HG02973 (cell line): ENCODE results near the gene MAN2C1.
"Not testable (repeated sequence)": the region's sequence is repeated elsewhere in the genome, so short reads cannot be mapped to it uniquely, and the experiment has no call there.

Experiments
- ATAC-seq: cut with Tn5 transposase; IDR thresholded peaks from one replicate; pipeline ENCODE4 v1.9.1; 2021; ENCODE audit warnings: moderate library complexity; ENCODE audit not compliant: unreplicated experiment

Gene MAN2C1

DNA sequence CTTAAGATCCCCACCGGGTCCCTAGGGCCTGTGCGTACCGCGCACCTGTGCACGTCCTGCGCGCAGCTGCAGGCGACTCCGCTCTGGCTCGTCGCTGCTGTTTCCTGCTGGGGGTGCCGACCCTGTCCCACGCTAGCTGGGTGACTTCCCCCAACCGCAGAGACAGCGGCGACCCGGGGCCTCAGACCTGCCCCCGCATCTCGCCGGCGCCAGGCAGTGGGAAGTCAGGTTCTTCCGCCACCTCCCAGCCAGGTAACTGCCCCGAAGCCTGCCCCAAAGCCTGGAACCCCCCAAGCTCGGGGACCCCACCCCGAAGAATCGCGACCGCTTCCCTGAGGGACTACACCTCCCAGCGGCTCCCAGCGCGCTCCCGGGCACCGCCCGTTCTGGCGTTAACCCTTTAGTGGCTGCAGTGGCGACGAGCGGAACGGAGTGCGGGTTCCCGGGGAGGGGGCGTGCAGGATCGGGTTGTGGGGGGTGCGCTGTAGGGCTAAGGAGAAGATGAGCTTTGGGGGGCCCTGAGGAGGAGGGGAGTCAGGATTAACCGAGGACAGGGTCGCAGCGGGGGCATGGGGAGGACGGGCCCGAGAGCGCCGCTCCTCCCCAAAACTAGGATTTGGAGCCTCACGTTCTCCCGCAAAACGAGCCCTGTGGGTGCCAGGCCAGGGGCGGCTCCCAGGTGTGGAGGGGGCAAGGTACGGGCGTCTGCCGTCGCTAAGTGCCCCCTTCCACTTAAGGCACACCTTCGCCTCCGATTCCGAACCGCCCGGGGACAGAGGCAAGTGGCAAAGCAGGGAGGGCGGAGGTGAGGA, 21.0 kb downstream of the MAN2C1 start:
- peak; percentile 49 for ATAC-seq

DNA sequence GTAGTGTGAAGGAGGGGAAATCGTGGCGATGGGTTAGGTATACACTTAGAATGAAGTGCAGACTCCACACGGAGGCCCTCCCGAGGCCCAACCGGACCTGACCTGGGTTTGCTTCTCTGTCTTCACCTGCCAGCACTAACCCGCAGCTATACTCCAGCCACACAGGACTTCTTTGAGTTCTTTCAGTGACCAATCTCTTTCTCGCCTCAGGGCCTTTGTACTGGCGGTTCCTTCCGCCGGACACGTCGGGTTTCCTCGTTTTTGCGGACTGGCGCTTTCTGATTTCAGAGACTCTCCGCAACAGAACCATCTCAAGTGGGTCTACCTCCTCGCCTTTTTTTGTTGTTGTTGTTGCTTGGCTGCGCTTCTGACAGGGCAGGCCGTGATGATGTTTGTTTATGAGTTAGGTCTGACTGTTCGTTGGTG, 21.6 kb downstream of the MAN2C1 start, which contains the start of gene NEIL1:
Gene NEIL1 (plus strand): TSS at position 244 of the 426 bp plus-strand sequence. CDS start 1,867 bp downstream, outside the sequence.
- ATAC-seq: no peak

DNA sequence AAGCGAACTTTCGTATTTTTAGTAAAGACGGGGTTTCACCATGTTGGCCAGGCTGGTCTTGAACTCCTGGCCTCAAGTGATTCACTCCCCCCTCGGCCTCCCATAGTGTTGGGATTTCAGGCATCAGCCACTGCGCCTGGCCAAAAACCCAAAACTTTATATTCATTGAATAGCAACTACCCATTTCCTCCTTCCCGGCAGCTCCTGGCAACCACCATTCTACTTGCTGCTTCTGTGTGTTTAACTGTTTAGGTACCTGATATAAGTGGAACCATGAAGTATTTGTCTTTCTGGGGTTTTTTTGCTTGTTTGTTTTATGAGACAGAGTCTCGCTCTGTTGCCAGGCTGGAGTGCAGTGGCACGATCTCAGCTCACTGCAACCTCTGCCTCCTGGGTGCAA, 24.5 kb downstream of the MAN2C1 start:
- not testable (repeated sequence) for ATAC-seq

DNA sequence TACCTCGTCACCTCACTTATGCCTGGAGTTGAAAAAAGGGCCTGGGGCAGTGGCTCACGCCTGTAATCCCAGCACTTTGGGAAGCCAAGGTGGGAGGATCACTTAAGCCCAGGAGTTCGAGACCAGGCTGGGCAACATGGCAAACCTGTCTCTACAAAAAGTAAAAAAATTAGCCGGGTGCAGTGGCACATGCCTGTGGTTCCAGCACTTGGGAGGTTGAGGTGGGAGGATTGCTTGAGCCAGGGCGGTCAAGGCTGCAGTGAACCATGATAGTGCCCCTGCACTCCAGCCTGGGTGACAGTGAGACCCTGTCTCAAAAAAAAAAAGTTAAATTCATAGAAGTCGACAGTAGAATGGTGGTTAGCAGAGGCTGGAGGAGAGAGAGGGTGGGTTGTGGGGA, 26.2 kb downstream of the MAN2C1 start:
- no peak for ATAC-seq

DNA sequence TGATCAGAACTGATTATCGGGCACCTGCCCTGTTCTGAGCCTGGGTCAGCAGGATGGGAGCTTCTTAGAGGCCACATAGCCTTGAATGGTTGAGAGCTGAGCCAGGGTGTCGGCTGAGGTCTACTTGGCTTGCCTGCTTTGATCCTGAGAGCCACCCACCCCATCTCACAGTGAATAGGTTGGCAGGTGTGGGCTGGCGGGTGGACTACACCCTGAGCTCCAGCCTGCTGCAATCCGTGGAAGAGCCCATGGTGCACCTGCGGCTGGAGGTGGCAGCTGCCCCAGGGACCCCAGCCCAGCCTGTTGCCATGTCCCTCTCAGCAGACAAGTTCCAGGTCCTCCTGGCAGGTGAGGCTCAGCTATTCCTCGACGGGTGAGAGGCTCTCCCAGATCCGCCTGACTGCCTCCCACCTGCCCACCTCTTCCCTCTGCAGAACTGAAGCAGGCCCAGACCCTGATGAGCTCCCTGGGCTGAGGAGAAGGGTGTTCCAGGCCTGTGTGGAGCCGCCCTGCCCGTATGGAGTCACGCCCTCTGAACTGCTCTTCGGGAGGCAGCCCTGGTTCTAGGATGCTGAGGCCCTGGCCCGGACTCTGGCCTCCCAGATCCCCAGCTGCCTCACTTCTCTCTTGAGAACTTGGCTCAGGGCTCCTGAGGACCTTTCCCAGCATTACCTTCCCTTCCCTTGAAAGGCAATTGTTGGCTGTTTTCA, 28.7 kb downstream of the MAN2C1 start:
- no peak for ATAC-seq

DNA sequence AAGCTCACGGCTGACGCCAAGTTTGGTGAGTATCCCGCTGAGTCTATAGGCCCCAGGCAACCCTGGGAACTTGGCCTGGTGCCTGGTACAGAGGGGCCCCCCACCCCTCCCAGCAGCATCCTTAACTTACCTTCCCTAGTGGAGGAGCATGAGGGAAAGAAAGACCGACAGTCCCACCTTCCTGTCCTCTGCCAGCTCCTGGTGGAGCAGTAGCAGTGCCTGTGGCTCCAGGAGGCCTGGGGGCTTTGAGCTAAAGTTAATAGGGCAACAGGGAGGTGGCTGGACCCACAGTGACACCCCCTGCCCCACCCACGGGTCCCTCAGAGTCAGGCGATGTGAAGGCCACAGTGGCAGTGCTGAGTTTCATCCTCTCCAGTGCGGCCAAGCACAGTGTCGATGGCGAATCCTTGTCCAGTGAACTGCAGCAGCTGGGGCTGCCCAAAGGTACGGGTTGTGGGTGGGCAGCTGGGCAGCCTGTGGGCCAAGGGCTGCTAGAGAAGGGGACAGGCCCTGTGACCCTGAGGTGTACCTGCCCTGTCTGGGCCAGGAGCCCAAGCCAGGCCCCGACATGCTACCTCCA, 29.7 kb downstream of the MAN2C1 start:
- ATAC-seq: no peak

DNA sequence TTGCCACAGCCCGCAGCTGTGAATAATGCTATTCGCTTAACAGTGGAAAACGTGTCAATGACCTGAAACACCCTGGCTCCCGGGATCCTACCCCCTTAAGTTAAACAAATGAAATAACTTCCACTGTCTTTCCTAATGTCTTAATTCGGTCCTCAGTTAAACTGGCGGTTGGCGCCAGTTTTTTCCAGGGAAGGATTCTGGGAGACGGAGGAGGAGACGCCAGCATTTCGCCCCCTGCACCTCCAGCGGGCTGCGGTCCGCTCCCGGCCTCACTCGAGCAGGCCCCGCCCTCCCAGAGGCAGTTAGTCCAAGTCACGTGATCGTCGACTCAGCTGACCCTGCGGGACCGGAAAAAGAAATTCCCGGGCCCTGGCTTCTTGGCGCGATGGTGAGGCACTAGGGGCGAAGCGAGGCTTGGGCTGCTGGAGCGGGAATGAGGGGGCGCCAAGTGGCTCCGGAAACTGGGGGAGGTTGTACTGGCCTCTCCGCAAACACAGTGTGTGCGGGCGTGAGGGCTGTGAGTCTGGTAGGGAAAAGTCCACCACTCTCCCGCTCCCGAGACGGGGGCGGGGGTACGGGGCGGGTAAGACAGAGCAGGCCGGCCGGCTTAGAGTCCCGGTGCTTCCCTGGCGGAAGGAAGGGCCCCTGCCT, 32.6 kb downstream of the MAN2C1 start, which contains the start of gene COMMD4:
Gene COMMD4 (plus strand): TSS at position 359 of the 651 bp plus-strand sequence. CDS start 27 bp downstream, at position 386.
- ATAC-seq: no peak

DNA sequence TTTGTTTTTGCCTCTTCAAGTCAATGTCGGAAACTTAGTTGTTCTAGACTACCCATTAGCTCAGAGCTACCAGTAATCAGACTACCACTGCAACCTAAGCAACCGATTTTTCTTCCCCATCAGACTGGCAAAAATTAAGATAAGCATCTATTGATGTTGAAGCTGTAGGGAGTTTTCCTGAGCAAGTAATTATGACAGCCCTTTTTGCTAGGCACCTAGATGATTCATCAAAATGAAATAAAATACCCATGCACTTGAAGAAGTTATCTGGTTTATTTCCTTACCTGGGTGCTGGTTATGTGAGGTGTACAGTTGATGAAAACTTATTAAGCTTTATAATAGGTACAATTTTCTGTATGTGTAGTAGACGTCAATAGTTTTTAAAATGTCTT, 33.1 kb downstream of the MAN2C1 start:
- no peak for ATAC-seq

DNA sequence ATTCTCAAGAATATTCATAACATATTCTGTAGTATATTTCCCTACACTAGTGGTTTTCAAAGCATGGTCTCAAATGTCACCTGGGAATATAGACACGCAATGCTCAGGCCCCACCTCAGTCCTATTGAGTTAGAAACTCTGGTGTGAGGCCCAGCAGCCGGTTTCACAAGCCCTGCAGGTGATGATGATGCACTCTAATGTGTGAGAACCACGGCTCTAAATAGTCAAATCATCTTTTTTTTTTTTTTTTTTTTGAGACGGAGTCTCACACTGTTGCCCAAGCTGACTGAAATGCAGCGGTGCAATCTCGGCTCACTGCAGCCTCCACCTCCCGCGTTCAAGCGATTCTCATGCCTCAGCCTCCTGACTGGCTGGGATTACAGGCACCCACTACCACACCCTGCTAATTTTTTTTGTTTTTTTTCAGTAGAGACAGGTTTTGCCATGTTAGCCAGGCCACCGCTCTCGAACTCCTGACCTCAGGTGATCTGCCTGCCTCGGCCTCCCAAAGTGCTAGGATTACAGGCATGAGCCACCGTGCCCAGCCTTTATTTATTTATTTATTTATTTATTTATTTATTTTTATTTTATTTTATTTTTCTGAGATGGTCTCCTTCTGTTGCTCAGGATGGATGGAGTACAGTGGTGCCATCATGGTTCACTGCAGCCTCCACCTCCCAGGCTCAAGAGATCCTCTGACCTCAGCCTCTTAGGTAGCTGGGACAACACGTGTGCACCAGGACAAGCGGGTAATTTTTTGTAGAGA, 34.6 kb downstream of the MAN2C1 start:
- ATAC-seq: not testable (repeated sequence)

DNA sequence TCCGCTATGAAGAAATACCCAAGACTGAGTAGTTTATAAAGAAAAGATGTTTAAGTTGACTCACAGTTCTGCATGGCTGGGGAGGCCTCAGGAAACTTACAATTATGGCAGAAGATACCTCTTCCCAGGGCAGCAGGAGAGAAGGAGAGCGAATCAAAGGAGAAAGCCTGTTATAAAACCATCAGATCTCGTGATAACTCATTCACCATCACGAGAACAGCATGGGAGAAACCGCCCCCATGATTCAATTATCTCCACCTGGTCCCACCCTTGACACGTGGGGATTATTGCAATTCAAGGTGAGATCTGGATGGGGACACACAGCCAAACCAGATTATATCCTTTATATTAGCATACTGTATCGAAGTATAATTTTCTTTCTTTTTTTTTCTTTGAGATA, 36.3 kb downstream of the MAN2C1 start:
- ATAC-seq: not testable (repeated sequence)

DNA sequence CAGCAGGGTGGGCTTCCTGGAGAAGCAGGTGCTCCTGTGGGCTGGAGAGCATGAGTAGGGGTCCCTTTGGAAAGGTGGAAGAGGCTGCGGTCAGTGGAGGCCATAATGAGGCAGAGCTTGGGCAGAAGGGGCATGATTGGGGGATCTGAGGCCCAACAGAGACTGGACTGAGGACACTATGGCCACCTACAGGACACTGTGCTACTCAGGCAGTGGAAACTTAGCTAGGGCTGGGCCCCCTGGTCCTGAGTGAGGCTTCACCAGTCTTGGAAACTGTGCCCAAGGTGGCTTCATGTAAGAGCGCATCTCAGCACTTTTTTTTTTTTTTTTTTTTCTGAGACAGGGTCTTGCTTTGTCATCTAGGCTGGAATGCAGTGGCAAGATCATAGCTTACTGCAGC, 38.8 kb downstream of the MAN2C1 start:
- ATAC-seq: no peak

DNA sequence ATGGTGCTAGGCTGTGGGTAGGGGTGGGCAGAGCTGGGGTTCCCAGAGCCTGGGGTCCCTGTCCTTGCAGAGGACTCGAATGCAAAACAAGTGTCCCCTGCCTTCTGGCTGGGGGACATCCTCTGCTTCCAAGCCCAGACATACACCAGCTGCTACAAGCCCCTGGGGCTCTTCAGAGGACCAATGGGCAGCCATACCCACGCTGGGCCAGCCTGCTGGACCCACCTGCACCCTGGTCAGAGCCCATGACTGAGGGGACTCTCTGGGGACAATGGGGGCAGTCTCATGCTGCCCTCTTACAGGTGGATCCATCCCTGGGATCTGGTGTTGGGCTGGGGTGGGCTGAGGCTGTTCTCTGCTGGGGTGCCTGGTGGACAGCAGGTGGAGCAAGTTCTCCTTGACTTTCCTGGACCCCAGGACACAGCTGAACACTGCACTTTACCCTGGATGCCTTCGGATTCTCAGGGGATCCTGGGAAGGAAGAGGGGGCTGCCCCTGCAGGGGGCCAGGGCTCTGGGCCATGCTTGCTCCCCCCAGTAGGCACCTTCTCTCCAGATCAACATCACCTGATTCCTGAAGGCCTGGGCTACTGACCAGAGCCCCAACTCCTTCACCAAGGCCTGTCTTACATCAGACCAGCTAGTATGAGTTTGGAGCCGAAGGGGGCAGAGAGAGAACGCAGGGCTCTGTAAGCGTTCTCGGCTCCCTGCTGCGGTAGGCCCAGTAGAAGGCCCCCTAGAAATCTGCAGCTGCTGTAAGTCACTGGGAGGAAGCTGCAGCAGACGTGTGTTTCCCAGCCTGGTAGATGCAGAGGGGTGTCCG, 39.7 kb downstream of the MAN2C1 start:
- ATAC-seq: no peak

DNA sequence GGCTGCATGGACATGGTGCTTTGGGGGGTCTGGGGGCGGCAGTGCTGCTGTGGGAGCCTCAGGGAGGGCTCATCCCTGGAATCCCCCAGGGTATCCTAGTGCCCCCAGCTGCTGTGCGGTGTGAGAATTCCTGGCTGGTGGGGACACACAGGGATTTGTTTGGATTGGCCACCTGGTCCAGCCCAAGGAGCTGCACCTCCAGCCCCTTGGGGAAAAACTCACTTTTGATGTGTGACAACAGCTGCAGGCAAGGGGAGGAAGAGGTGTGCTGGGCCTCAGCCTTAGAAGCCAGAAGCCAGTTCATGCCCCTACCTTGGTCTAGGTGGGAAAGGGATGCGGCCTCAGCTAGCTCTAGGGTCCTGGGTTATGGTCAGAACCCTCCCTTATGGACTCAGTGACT, 40.9 kb downstream of the MAN2C1 start:
- no peak for ATAC-seq

DNA sequence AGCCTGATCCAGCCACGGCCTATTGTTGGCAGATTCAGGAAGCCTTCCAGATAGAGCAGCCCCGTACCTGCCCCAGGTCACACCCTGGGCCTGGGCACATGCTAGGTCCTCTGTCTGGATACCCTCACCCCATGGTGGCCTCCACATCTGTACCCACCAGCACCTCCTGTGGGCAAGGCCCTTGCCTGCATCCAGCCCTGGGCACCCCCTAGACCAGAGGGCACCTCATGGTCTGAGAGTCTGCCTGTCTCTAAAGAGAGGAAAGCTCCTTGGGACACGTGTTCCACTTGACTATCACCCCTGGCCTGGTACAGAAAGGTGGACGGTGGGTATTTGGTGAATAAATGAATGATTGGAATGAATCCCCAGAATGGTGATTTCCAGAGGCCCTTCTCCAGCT, 41.4 kb downstream of the MAN2C1 start:
- ATAC-seq: no peak

DNA sequence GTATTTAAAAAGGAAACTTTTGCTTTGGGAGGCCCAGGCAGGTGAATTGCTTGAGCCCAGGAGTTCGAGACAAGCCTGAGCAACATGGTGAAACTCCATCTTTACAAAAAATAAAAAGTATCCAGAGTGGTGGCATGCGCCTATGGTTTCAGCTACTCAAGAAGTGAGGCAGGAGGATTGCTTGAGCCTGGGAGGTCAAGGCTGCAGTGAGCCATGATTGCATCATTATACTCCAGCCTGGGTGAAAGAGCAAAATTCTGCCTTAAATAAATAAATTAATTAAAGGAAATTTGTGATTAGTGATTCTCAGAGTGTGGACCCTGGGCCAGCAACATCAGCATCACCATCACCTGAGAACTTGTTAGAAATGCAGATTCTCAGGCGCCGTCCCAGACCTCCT, 42.5 kb downstream of the MAN2C1 start:
- no peak for ATAC-seq

DNA sequence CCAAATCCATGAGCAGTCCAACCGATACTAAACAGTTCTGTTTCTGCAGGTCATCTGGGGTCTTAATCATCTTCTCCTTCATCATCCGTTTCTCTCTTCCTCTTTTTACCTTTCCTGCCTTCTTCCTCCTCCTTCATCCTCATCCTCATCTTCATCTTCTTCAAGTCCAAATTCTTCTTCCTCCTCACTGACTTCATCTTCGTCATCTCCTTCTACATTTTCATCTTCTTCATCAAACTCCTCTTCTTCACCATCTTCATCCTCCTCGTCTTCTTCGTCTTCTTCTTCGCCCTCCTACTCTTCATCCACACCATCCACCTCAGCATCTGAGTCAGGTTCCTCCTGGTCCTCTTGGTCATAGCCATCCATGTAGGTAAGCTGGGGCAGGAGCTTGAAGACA, 46.7 kb downstream of the MAN2C1 start:
- ATAC-seq: no peak

DNA sequence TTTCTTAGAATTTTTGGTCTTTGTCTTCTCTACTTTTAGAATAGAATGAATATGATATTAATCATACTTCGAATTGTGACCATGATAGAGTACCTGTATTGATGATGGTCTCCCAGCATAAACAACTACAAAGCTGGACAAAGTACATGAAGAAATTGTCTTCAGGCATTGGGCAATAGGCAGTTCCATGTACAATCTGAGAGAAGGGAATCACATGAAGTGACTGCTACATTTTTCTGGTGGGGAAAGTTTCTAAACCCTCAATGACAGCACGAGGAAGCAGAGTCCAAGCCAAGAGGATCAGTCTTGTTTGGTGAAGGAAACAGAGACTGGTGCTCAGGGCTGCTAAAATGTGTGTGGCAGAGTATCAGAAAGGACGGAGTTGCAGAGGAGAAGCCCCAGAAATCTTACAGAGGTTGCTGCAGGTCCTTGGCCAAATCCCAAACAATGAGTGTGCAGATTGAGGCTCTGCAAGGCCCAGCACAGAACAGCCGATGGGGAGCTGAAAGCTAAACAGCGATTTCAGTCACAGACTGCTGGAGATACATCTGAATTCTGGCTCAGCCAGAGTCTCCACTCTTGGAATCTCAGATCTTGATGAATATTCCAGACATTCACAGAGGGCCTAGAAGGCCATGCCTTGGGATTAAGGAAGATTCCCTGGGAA, 49.0 kb downstream of the MAN2C1 start:
- ATAC-seq: not testable (repeated sequence)

DNA sequence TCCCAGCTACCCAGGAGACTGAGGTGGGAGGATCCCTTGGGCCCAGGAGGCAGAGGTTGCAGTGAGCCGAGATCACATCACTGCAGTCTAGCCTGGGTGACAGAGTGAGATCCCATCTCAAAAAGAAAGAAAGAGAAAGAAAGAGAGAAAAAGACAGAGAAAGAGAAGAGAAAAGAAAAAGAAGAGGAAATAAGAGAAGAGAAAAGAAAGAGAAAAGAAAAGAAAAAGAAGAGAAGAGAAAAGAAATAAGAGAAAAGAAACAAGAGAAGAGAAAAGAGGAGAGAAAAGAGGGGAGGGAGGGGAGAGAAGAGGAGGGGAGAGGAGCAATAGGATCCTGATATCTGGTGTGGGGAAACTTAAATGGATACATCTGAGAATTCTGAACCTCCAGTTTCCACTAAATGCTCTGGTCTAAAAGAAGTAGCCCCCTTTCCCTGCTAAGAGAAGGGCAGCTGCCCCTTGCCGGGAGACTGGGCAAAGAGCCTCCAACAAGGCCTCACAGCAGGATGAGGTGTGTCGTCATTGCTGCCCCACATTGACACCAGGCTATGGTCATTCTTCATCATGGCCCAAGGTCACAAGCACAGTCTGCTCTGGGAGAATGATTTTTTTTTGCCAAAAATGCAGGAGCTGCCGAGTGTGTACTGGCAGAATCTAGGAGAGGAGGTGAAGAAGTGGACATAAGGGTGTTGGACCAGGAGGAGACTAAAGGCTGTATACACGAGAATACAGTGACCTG, 53.7 kb downstream of the MAN2C1 start:
- ATAC-seq: no peak
